SK-N-SH (cell line): ENCODE data around the gene ZBTB24. TPM values are rescaled to one million over a fixed set of nuclear protein-coding genes. Genes with fewer than 3 reads are reported as not detected.

ENCODE experiments used
- CTCF ChIA-PET: fragments of 300-600, 350-600 bp; formaldehyde crosslinking; extraction: SDS; loops from one replicate; lab custom pipeline; 2021; lab: Yijun Ruan, JAX
- POLR2A ChIA-PET: fragments of 350-600 bp; sonication (Branson Sonifier 250); formaldehyde crosslinking; extraction: SDS; loops from one replicate; lab custom pipeline; 2020; ENCODE audit warnings: antibody characterized with exemption, inconsistent platforms; lab: Yijun Ruan, JAX
- DNase-seq: peaks from one replicate; pipeline ENCODE4 v3.0.0; 2012
- H2AFZ ChIP-seq: fragments of 200-600 bp; sonication (generic); 2 replicates; pipeline ENCODE4 v1.8.1; 2016; ENCODE audit warnings: antibody characterized with exemption, mild to moderate bottlenecking, low read depth
- H3F3A ChIP-seq: fragments of 200-600 bp; sonication (generic); replicated peaks from 2 replicates; pipeline ENCODE3; 2016; ENCODE audit warnings: antibody characterized with exemption, mild to moderate bottlenecking; ENCODE audit not compliant: insufficient read depth
- H3K27ac ChIP-seq, 2 experiments: fragments of 200-500 bp in 1 of 2; fragments of 200-600 bp in 1 of 2; sonication (Bioruptor generic) in 1 of 2; sonication (generic), shearing (Covaris generic) in 1 of 2; 2 replicates each; pipeline versions ENCODE4 v1.5.1 to v1.6.1; 2014 to 2016; ENCODE audit warnings: low read depth in 2 of 2, inconsistent platforms in 1 of 2, low read length in 1 of 2, mild to moderate bottlenecking in 1 of 2, mixed read lengths in 1 of 2
- H3K27me3 ChIP-seq: fragments of 200-600 bp; sonication (generic), shearing (Covaris generic); 2 replicates; pipeline ENCODE4 v1.6.1; 2016; ENCODE audit warnings: mixed run types; ENCODE audit not compliant: insufficient read depth
- H3K36me3 ChIP-seq, 2 experiments: fragments of 200-500 bp in 1 of 2; fragments of 200-600 bp in 1 of 2; sonication (Bioruptor generic) in 1 of 2; sonication (generic) in 1 of 2; replicated peaks in 1 of 2; 2 replicates each; pipeline versions ENCODE3 to v1.5.1; 2014 to 2016; ENCODE audit warnings: low read length in 1 of 2, mild to moderate bottlenecking in 1 of 2; ENCODE audit not compliant: insufficient read depth in 2 of 2, control insufficient read depth in 1 of 2
- H3K4me1 ChIP-seq, 2 experiments: fragments of 200-500 bp in 1 of 2; fragments of 200-600 bp in 1 of 2; sonication (Bioruptor generic) in 1 of 2; sonication (generic), shearing (Covaris generic) in 1 of 2; 2 replicates each; pipeline versions ENCODE4 v1.5.1 to v1.6.1; 2014 to 2016; ENCODE audit warnings: low read depth in 1 of 2, low read length in 1 of 2, mixed run types in 1 of 2; ENCODE audit not compliant: insufficient read depth in 2 of 2, control insufficient read depth in 1 of 2
- H3K4me2 ChIP-seq: fragments of 200-600 bp; sonication (generic), shearing (Covaris generic); 2 replicates; pipeline ENCODE4 v1.6.1; 2017; ENCODE audit warnings: mixed run types
- H3K4me3 ChIP-seq, 2 experiments: fragments of 200-500 bp in 1 of 2; fragments of 200-600 bp in 1 of 2; sonication (Bioruptor generic) in 1 of 2; sonication (generic), shearing (Covaris generic) in 1 of 2; 2 replicates each; pipeline versions ENCODE4 v1.5.1 to v1.8.1; 2014 to 2016; ENCODE audit warnings: low read depth in 2 of 2, inconsistent platforms in 1 of 2, low read length in 1 of 2, mild to moderate bottlenecking in 1 of 2, mixed read lengths in 1 of 2, moderate library complexity in 1 of 2
- H3K79me2 ChIP-seq: fragments of 200-600 bp; sonication (generic); 2 replicates; pipeline ENCODE4 v1.8.1; 2017; ENCODE audit warnings: mild to moderate bottlenecking; ENCODE audit not compliant: insufficient read depth
- H3K9ac ChIP-seq: fragments of 200-600 bp; sonication (generic); 2 replicates; pipeline ENCODE4 v1.6.1; 2017; ENCODE audit warnings: mixed run types
- H3K9me2 ChIP-seq: fragments of 200-600 bp; sonication (generic); 2 replicates; pipeline ENCODE4 v1.6.1; 2017; ENCODE audit warnings: mixed run types
- H3K9me3 ChIP-seq: fragments of 200-600 bp; sonication (generic); 2 replicates; pipeline ENCODE4 v1.6.1; 2017; ENCODE audit warnings: mixed run types, mild to moderate bottlenecking, moderate library complexity
- H4K20me1 ChIP-seq: fragments of 200-600 bp; sonication (generic); 2 replicates; pipeline ENCODE4 v1.6.1; 2017; ENCODE audit warnings: mild to moderate bottlenecking, mixed run types; ENCODE audit not compliant: insufficient read depth
- CHD2 ChIP-seq: fragments of 150-350 bp; IDR thresholded peaks from 2 replicates; pipeline ENCODE4 v1.6.1; 2018; ENCODE audit warnings: low read length; ENCODE audit not compliant: partially characterized antibody
- EP300 ChIP-seq, 2 experiments: IDR thresholded peaks; 2 replicates each; pipeline versions ENCODE4 v1.4.0 to v1.6.1; 2012; ENCODE audit warnings: borderline replicate concordance in 1 of 2, low read depth in 1 of 2, low read length in 1 of 2
- EZH2phosphoT487 ChIP-seq: fragments of 200-600 bp; sonication (generic); IDR thresholded peaks from 2 replicates; pipeline ENCODE4 v1.6.1; 2017; ENCODE audit warnings: low read depth, mixed run types, mild to moderate bottlenecking, antibody characterized with exemption, moderate library complexity, borderline replicate concordance
- FOSL2 ChIP-seq: IDR thresholded peaks from 2 replicates; pipeline ENCODE4 v1.4.0; 2012; ENCODE audit warnings: low read depth, mild to moderate bottlenecking, moderate library complexity, borderline replicate concordance
- FOXM1 ChIP-seq: IDR thresholded peaks from 2 replicates; pipeline ENCODE4 v1.4.0; 2012; ENCODE audit warnings: low read depth, mild to moderate bottlenecking
- GATA2 ChIP-seq: sonication (generic); formaldehyde crosslinking; IDR thresholded peaks from 2 replicates; pipeline ENCODE4 v1.5.0; 2020; ENCODE audit warnings: mild to moderate bottlenecking, missing genetic modification reagents
- IRF3 ChIP-seq: fragments of 150-350 bp; IDR thresholded peaks from 2 replicates; pipeline ENCODE4 v1.6.1; 2016; ENCODE audit warnings: mild to moderate bottlenecking, low read depth, low read length
- JUND ChIP-seq: IDR thresholded peaks from 2 replicates; pipeline ENCODE4 v1.4.0; 2012
- NRF1 ChIP-seq: IDR thresholded peaks from 2 replicates; pipeline ENCODE4 v1.6.1; 2012; ENCODE audit warnings: low read depth, mild to moderate bottlenecking, low read length
- RAD21 ChIP-seq: IDR thresholded peaks from 2 replicates; pipeline ENCODE4 v1.6.1; 2012; ENCODE audit warnings: mild to moderate bottlenecking, low read length
- RXRA ChIP-seq: IDR thresholded peaks from 2 replicates; pipeline ENCODE4 v1.4.0; 2012; ENCODE audit warnings: low read depth, mild to moderate bottlenecking, borderline replicate concordance
- SIN3A ChIP-seq: IDR thresholded peaks from 2 replicates; pipeline ENCODE4 v1.6.1; 2012; ENCODE audit warnings: low read depth, mild to moderate bottlenecking, low read length, moderate library complexity, borderline replicate concordance
- SMC3 ChIP-seq: IDR thresholded peaks from 2 replicates; pipeline ENCODE4 v1.6.1; 2012; ENCODE audit warnings: low read depth, low read length, improper control_type of control experiment
- TAF1 ChIP-seq: IDR thresholded peaks from 2 replicates; pipeline ENCODE4 v1.6.1; 2012; ENCODE audit warnings: low read depth, mild to moderate bottlenecking, low read length, moderate library complexity, borderline replicate concordance
- TEAD4 ChIP-seq: IDR thresholded peaks from 2 replicates; pipeline ENCODE4 v1.4.0; 2012; ENCODE audit warnings: mild to moderate bottlenecking, borderline replicate concordance; ENCODE audit not compliant: insufficient read depth
- YY1 ChIP-seq: IDR thresholded peaks from 2 replicates; pipeline ENCODE4 v1.4.0; 2012; ENCODE audit warnings: low read depth, mild to moderate bottlenecking
- WGBS: methylation state at CpG from one replicate; pipeline ENCODE4 v1.1.6; 2017; ENCODE audit warnings: low lambda C conversion rate; 5-methylcytosine and 5-hydroxymethylcytosine counted together
- polyA plus RNA-seq, 3 experiments: library from polyadenylated mRNA; depleted of rRNA; stranded (reverse); fragments of >200 nt; gene quantifications; 2 replicates each; pipeline ENCODE4 v1.2.3, GENCODE V29; 2012
- TF ChIP-seq, protein P1 (sequence below): IDR thresholded peaks from 2 replicates; pipeline ENCODE4 v1.6.1; 2012; ENCODE audit warnings: mild to moderate bottlenecking, low read depth, low read length, moderate library complexity
- TF ChIP-seq, protein P2 (sequence below): fragments of 200-600 bp; sonication (generic); IDR thresholded peaks from 2 replicates; pipeline ENCODE4 v1.6.1; 2017; ENCODE audit warnings: antibody characterized with exemption, mild to moderate bottlenecking, moderate library complexity
- TF ChIP-seq, protein P3 (sequence below): IDR thresholded peaks from 2 replicates; pipeline ENCODE4 v1.4.0; 2012; ENCODE audit warnings: low read depth, borderline replicate concordance

Gene ZBTB24
- polyA plus RNA-seq, 1 of the 3 experiments (the other 2 are of a cell fraction): 1.7 TPM

DNA sequence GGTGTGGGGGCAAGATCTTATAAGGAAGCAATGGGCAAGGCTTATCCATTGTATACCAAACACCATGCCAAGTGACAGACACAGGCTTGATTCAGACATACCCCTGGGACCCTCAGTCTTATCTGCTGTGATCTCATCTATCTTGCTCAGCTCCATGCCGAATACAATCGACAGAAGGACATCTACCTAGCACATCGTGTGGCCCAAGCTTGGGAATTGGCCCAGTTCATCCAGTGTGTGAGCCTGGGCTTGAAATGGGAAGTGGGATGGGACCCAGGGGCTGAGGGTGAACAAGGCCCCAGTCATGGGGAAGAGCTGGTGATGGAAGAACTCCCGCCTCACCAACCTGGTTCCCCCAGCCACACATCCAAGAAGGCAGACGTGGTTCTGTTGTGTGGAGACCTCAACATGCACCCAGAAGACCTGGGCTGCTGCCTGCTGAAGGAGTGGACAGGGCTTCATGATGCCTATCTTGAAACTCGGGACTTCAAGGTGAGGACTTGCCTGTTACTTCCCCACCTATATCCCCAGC, 40.6 kb downstream of the ZBTB24 start:
- H3K4me1 ChIP-seq: peaks cover 0 to 23% of the 10 kb centered on the region in 2 experiments; a peak in 1 of 4 replicates
- TF ChIP-seq SMC3 (no peak), EP300 (IDR thresholded peaks at IDR 0.05; ENCODE audit: borderline replicate concordance in 1 of 2, low read depth in 1 of 2, low read length in 1 of 2) (no peak), IRF3 (no peak), GATA2 (no peak), TEAD4 (no peak), RXRA (no peak), CHD2 (no peak), JUND (no peak), YY1 (no peak), TAF1 (no peak), EZH2phosphoT487 (no peak), RAD21 (no peak), FOSL2 (no peak), NRF1 (no peak), FOXM1 (no peak), SIN3A (no peak)
- TF ChIP-seq, protein P1, sequence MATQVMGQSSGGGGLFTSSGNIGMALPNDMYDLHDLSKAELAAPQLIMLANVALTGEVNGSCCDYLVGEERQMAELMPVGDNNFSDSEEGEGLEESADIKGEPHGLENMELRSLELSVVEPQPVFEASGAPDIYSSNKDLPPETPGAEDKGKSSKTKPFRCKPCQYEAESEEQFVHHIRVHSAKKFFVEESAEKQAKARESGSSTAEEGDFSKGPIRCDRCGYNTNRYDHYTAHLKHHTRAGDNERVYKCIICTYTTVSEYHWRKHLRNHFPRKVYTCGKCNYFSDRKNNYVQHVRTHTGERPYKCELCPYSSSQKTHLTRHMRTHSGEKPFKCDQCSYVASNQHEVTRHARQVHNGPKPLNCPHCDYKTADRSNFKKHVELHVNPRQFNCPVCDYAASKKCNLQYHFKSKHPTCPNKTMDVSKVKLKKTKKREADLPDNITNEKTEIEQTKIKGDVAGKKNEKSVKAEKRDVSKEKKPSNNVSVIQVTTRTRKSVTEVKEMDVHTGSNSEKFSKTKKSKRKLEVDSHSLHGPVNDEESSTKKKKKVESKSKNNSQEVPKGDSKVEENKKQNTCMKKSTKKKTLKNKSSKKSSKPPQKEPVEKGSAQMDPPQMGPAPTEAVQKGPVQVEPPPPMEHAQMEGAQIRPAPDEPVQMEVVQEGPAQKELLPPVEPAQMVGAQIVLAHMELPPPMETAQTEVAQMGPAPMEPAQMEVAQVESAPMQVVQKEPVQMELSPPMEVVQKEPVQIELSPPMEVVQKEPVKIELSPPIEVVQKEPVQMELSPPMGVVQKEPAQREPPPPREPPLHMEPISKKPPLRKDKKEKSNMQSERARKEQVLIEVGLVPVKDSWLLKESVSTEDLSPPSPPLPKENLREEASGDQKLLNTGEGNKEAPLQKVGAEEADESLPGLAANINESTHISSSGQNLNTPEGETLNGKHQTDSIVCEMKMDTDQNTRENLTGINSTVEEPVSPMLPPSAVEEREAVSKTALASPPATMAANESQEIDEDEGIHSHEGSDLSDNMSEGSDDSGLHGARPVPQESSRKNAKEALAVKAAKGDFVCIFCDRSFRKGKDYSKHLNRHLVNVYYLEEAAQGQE: no peak
- TF ChIP-seq, protein P2, sequence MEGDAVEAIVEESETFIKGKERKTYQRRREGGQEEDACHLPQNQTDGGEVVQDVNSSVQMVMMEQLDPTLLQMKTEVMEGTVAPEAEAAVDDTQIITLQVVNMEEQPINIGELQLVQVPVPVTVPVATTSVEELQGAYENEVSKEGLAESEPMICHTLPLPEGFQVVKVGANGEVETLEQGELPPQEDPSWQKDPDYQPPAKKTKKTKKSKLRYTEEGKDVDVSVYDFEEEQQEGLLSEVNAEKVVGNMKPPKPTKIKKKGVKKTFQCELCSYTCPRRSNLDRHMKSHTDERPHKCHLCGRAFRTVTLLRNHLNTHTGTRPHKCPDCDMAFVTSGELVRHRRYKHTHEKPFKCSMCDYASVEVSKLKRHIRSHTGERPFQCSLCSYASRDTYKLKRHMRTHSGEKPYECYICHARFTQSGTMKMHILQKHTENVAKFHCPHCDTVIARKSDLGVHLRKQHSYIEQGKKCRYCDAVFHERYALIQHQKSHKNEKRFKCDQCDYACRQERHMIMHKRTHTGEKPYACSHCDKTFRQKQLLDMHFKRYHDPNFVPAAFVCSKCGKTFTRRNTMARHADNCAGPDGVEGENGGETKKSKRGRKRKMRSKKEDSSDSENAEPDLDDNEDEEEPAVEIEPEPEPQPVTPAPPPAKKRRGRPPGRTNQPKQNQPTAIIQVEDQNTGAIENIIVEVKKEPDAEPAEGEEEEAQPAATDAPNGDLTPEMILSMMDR: no peak
- TF ChIP-seq, protein P3, sequence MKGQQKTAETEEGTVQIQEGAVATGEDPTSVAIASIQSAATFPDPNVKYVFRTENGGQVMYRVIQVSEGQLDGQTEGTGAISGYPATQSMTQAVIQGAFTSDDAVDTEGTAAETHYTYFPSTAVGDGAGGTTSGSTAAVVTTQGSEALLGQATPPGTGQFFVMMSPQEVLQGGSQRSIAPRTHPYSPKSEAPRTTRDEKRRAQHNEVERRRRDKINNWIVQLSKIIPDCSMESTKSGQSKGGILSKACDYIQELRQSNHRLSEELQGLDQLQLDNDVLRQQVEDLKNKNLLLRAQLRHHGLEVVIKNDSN: no peak
- TF ChIP-seq, all 33 proteins: peak for 0
- Histone ChIP-seq H2AFZ (no peak overlapping the region), H3F3A (no peaks in the 10 kb centered on the region), H3K9ac (no peak overlapping the region), H3K27me3 (no peaks in the 10 kb centered on the region), H4K20me1 (no peaks in the 10 kb centered on the region), H3K4me3 (no peak overlapping the region), H3K79me2 (no peaks in the 10 kb centered on the region), H3K9me2 (no peaks in the 10 kb centered on the region), H3K27ac (no peak overlapping the region; a peak in 1 of 4 replicates), H3K9me3 (no peaks in the 10 kb centered on the region), H3K36me3 (peaks cover 0 to 43% of the 10 kb centered on the region in 2 experiments), H3K4me2 (peak overlapping the region; percentile 92; the same call in 1 of the 2 replicates)
- ChIA-PET CTCF (interaction anchor here (0.8 to 3.5 kb wide), 5 partner anchors 8 to 255 kb away, joined by 3 to 47 read pairs (median 5); partner anchors contain the start of gene MICAL1), POLR2A (interaction anchor here (3.9 kb wide), 1 partner anchor 12 kb away, joined by 43 read pairs; the partner anchor contains the start of gene MICAL1)
- no peak for DNase-seq
- 98% methylated on average over 5 of the region's 6 CpGs for WGBS
